Endodermal cell (in vitro differentiated cells): ENCODE data around the gene QRFPR. TPM values are rescaled to one million over a fixed set of nuclear protein-coding genes. Genes with fewer than 3 reads are reported as not detected.
"Not testable (repeated sequence)": the region's sequence is repeated elsewhere in the genome, so short reads cannot be mapped to it uniquely, and the experiment has no call there.

Experiments used
- DNase-seq: peaks from one replicate; pipeline ENCODE4 v3.0.0-alpha.2; 2017
- H3K27ac ChIP-seq: 2 replicates; pipeline ENCODE4 v1.5.1; 2013; ENCODE audit warnings: mild to moderate bottlenecking, low read depth, low read length, moderate library complexity
- H3K27me3 ChIP-seq: 2 replicates; pipeline ENCODE4 v1.6.1; 2013; ENCODE audit warnings: mild to moderate bottlenecking, low read length, moderate library complexity; ENCODE audit not compliant: insufficient read depth, control insufficient read depth, poor library complexity, severe bottlenecking
- H3K36me3 ChIP-seq: 2 replicates; pipeline ENCODE4 v1.7.0; 2013; ENCODE audit warnings: mild to moderate bottlenecking, low read length, moderate library complexity; ENCODE audit not compliant: control insufficient read depth, insufficient read depth
- H3K4me1 ChIP-seq: one replicate; pipeline ENCODE4 v1.7.0; 2013; ENCODE audit warnings: low read length; ENCODE audit not compliant: control insufficient read depth, insufficient read depth
- H3K4me3 ChIP-seq: 2 replicates; pipeline ENCODE4 v1.5.1; 2013; ENCODE audit warnings: mild to moderate bottlenecking, low read length, moderate library complexity
- H3K9ac ChIP-seq: 2 replicates; pipeline ENCODE4 v1.6.1; 2013; ENCODE audit warnings: mild to moderate bottlenecking, low read length, moderate library complexity; ENCODE audit not compliant: poor library complexity, severe bottlenecking; ENCODE audit errors: extremely low read depth
- H3K9me3 ChIP-seq: 2 replicates; pipeline ENCODE4 v1.6.1; 2013; ENCODE audit warnings: mild to moderate bottlenecking, low read length, moderate library complexity; ENCODE audit not compliant: control insufficient read depth
- H3K27ac Mint-ChIP-seq: 2 replicates; pipeline ENCODE4 v1.8.0; 2020; ENCODE audit warnings: mixed read lengths
- H3K27me3 Mint-ChIP-seq: 2 replicates; pipeline ENCODE4 v1.8.0; 2021; ENCODE audit warnings: mild to moderate bottlenecking, mixed read lengths; ENCODE audit not compliant: insufficient read depth
- H3K36me3 Mint-ChIP-seq: 2 replicates; pipeline ENCODE4 v1.8.0; 2020; ENCODE audit warnings: low read depth, mixed read lengths
- H3K4me1 Mint-ChIP-seq: 2 replicates; pipeline ENCODE4 v1.8.0; 2020; ENCODE audit warnings: mixed read lengths
- H3K4me3 Mint-ChIP-seq: 2 replicates; pipeline ENCODE4 v1.8.0; 2020; ENCODE audit warnings: mild to moderate bottlenecking, moderate library complexity, mixed read lengths
- H3K9me3 Mint-ChIP-seq: 2 replicates; pipeline ENCODE4 v1.8.0; 2020; ENCODE audit warnings: mild to moderate bottlenecking, mixed read lengths
- CTCF ChIP-seq: fragments of 200-600 bp; sonication (generic); conservative IDR thresholded peaks from 2 replicates; pipeline ENCODE4 v1.5.0; 2021; ENCODE audit warnings: antibody characterized with exemption, mild to moderate bottlenecking
- WGBS, 2 experiments: methylation state at CpG; one replicate each; pipeline versions ENCODE4 v1.1.5 to v1.1.7; 2013; ENCODE audit warnings: missing lambda C conversion rate in 2 of 2, mixed read lengths in 1 of 2; ENCODE audit not compliant: insufficient coverage in 1 of 2, insufficient read length in 1 of 2; 5-methylcytosine and 5-hydroxymethylcytosine counted together
- total RNA-seq, 2 donors: library from RNA; stranded (reverse); fragmentation: NEBNext Ultra II Directional in 1 of 2; extraction: Animal tissue kit (Norgen Biotek cat#: 25700) in 1 of 2; gene quantifications; 2 replicates in 1 of 2; 3 replicates in 1 of 2; pipeline ENCODE4 v1.2.1, GENCODE V29; 2021

The QRFPR gene
- total RNA-seq, 2 donors from 2014 or later: 0.22 TPM; not detected in 1

- H3K4me1 Mint-ChIP-seq: no peaks in the 10 kb centered on the region
- no peak overlapping the region for H3K4me3 ChIP-seq
- H3K9me3 ChIP-seq: peaks cover 5% of the 10 kb centered on the region
- DNase-seq: no peak
- no peaks in the 10 kb centered on the region for H3K36me3 Mint-ChIP-seq
- no peaks in the 10 kb centered on the region for H3K4me1 ChIP-seq
- no peak overlapping the region for H3K27ac ChIP-seq
- H3K9ac ChIP-seq: no peak overlapping the region
- no peaks in the 10 kb centered on the region for H3K27me3 Mint-ChIP-seq
- 94 to 97% methylated on average over 2 of the region's 2 CpGs for WGBS, 2 experiments
- H3K36me3 ChIP-seq: no peaks in the 10 kb centered on the region
- no peak overlapping the region for H3K27ac Mint-ChIP-seq
- TF ChIP-seq CTCF: no peak
- no peaks in the 10 kb centered on the region for H3K27me3 ChIP-seq
- H3K9me3 Mint-ChIP-seq: no peaks in the 10 kb centered on the region
- no peak overlapping the region for H3K4me3 Mint-ChIP-seq
Measured at GRCh38 chr4:121316091-121316490, 64.7 kb downstream of the QRFPR start.

GRCh38 chr4:121313430-121313829 lies 67.4 kb downstream of the QRFPR start:
- H3K4me3 Mint-ChIP-seq, H3K27me3 Mint-ChIP-seq, H3K9me3 Mint-ChIP-seq, H3K9me3 ChIP-seq, H3K36me3 ChIP-seq, H3K4me1 Mint-ChIP-seq, H3K36me3 Mint-ChIP-seq, H3K27ac Mint-ChIP-seq, H3K4me1 ChIP-seq, H3K4me3 ChIP-seq, DNase-seq, H3K27me3 ChIP-seq, H3K27ac ChIP-seq, H3K9ac ChIP-seq: not testable (repeated sequence)
- 83 to 93% methylated on average over 1 to 2 of the region's 2 CpGs for WGBS, 2 experiments

GRCh38 chr4:121308828-121309227 lies 72.0 kb downstream of the QRFPR start:
- no peak overlapping the region for H3K27ac Mint-ChIP-seq
- no peaks in the 10 kb centered on the region for H3K27me3 Mint-ChIP-seq
- Histone ChIP-seq H3K4me3 (no peak overlapping the region), H3K4me1 (peaks cover 6% of the 10 kb centered on the region), H3K9me3 (no peaks in the 10 kb centered on the region), H3K27me3 (no peaks in the 10 kb centered on the region), H3K36me3 (no peaks in the 10 kb centered on the region), H3K9ac (no peak overlapping the region), H3K27ac (no peak overlapping the region)
- H3K4me1 Mint-ChIP-seq: no peaks in the 10 kb centered on the region
- no peak overlapping the region for H3K4me3 Mint-ChIP-seq
- no peaks in the 10 kb centered on the region for H3K9me3 Mint-ChIP-seq
- H3K36me3 Mint-ChIP-seq: no peaks in the 10 kb centered on the region
- TF ChIP-seq CTCF: no peak
- peak; percentile 57 for DNase-seq
- WGBS, 2 experiments: 67 to 78% methylated on average over 6 to 7 of the region's 7 CpGs

- Histone ChIP-seq H3K9me3 (no peaks in the 10 kb centered on the region), H3K27ac (no peak overlapping the region), H3K36me3 (no peaks in the 10 kb centered on the region), H3K9ac (no peak overlapping the region), H3K4me3 (no peak overlapping the region), H3K4me1 (peaks cover 6% of the 10 kb centered on the region), H3K27me3 (no peaks in the 10 kb centered on the region)
- Mint-ChIP-seq H3K4me3 (no peak overlapping the region), H3K27me3 (no peaks in the 10 kb centered on the region), H3K4me1 (no peaks in the 10 kb centered on the region), H3K36me3 (no peaks in the 10 kb centered on the region), H3K9me3 (no peaks in the 10 kb centered on the region), H3K27ac (no peak overlapping the region)
- no peak for DNase-seq
- WGBS, 2 experiments: 92% methylated on average over 1 of the region's 1 CpG; no CpG with 5 or more reads in 1 of the 2 experiments
- TF ChIP-seq CTCF: no peak
Measured at GRCh38 chr4:121308328-121308663, 72.5 kb downstream of the QRFPR start.
